Measurements from ENCODE around the gene OVAAL. TPM values are rescaled to one million over a fixed set of nuclear protein-coding genes. Genes with fewer than 3 reads are reported as not detected.

The OVAAL gene
- total and polyA plus RNA-seq, 9 of the 15 experiments (the other 6 are each of a cell fraction or from before 2014, with no cell fraction given): 0.04 to 0.18 (median 0.08) TPM; not detected in 4

- no peak for TF ChIP-seq ESRRB (CRISPR knock-in tag; IDR thresholded peaks at IDR 0.05; ENCODE audit: borderline replicate concordance)
- no peak for TF ChIP-seq GABPA (tag; conservative IDR thresholded peaks at IDR 0.05; ENCODE audit: low read depth)
- TF ChIP-seq CREM (IDR thresholded peaks at IDR 0.05; ENCODE audit: low read depth): 0 out of 2 replicates have a peak, but pooled peaks have one; percentile 36
- TF ChIP-seq SMAD4 (CRISPR knock-in tag; conservative IDR thresholded peaks at IDR 0.05): peak; percentile 69
- TF ChIP-seq, protein P1, sequence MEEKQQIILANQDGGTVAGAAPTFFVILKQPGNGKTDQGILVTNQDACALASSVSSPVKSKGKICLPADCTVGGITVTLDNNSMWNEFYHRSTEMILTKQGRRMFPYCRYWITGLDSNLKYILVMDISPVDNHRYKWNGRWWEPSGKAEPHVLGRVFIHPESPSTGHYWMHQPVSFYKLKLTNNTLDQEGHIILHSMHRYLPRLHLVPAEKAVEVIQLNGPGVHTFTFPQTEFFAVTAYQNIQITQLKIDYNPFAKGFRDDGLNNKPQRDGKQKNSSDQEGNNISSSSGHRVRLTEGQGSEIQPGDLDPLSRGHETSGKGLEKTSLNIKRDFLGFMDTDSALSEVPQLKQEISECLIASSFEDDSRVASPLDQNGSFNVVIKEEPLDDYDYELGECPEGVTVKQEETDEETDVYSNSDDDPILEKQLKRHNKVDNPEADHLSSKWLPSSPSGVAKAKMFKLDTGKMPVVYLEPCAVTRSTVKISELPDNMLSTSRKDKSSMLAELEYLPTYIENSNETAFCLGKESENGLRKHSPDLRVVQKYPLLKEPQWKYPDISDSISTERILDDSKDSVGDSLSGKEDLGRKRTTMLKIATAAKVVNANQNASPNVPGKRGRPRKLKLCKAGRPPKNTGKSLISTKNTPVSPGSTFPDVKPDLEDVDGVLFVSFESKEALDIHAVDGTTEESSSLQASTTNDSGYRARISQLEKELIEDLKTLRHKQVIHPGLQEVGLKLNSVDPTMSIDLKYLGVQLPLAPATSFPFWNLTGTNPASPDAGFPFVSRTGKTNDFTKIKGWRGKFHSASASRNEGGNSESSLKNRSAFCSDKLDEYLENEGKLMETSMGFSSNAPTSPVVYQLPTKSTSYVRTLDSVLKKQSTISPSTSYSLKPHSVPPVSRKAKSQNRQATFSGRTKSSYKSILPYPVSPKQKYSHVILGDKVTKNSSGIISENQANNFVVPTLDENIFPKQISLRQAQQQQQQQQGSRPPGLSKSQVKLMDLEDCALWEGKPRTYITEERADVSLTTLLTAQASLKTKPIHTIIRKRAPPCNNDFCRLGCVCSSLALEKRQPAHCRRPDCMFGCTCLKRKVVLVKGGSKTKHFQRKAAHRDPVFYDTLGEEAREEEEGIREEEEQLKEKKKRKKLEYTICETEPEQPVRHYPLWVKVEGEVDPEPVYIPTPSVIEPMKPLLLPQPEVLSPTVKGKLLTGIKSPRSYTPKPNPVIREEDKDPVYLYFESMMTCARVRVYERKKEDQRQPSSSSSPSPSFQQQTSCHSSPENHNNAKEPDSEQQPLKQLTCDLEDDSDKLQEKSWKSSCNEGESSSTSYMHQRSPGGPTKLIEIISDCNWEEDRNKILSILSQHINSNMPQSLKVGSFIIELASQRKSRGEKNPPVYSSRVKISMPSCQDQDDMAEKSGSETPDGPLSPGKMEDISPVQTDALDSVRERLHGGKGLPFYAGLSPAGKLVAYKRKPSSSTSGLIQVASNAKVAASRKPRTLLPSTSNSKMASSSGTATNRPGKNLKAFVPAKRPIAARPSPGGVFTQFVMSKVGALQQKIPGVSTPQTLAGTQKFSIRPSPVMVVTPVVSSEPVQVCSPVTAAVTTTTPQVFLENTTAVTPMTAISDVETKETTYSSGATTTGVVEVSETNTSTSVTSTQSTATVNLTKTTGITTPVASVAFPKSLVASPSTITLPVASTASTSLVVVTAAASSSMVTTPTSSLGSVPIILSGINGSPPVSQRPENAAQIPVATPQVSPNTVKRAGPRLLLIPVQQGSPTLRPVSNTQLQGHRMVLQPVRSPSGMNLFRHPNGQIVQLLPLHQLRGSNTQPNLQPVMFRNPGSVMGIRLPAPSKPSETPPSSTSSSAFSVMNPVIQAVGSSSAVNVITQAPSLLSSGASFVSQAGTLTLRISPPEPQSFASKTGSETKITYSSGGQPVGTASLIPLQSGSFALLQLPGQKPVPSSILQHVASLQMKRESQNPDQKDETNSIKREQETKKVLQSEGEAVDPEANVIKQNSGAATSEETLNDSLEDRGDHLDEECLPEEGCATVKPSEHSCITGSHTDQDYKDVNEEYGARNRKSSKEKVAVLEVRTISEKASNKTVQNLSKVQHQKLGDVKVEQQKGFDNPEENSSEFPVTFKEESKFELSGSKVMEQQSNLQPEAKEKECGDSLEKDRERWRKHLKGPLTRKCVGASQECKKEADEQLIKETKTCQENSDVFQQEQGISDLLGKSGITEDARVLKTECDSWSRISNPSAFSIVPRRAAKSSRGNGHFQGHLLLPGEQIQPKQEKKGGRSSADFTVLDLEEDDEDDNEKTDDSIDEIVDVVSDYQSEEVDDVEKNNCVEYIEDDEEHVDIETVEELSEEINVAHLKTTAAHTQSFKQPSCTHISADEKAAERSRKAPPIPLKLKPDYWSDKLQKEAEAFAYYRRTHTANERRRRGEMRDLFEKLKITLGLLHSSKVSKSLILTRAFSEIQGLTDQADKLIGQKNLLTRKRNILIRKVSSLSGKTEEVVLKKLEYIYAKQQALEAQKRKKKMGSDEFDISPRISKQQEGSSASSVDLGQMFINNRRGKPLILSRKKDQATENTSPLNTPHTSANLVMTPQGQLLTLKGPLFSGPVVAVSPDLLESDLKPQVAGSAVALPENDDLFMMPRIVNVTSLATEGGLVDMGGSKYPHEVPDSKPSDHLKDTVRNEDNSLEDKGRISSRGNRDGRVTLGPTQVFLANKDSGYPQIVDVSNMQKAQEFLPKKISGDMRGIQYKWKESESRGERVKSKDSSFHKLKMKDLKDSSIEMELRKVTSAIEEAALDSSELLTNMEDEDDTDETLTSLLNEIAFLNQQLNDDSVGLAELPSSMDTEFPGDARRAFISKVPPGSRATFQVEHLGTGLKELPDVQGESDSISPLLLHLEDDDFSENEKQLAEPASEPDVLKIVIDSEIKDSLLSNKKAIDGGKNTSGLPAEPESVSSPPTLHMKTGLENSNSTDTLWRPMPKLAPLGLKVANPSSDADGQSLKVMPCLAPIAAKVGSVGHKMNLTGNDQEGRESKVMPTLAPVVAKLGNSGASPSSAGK (IDR thresholded peaks at IDR 0.05): peak; percentile 57
- no peak for TF ChIP-seq ZNF274 (IDR thresholded peaks at IDR 0.05; ENCODE audit: borderline replicate concordance, low read depth, low read length)
- TF ChIP-seq JUND (IDR thresholded peaks at IDR 0.05; ENCODE audit: borderline replicate concordance, low read depth, low read length): peak; percentile 50; the same call in 1 of the 2 replicates
- peak; percentile 37; the same call in 2 of the 3 replicates for TF ChIP-seq JUND (tag; IDR thresholded peaks at IDR 0.05; ENCODE audit: borderline replicate concordance, low read depth, low read length)
- no peak for TF ChIP-seq ZNF644 (tag; IDR thresholded peaks at IDR 0.05; ENCODE audit: low read depth)
- no peak for TF ChIP-seq ZC3H4 (CRISPR knock-in tag; IDR thresholded peaks at IDR 0.05; ENCODE audit: borderline replicate concordance)
- TF ChIP-seq EP400 (IDR thresholded peaks at IDR 0.05): peak; percentile 68
- TF ChIP-seq NR4A1 (CRISPR knock-in tag; IDR thresholded peaks at IDR 0.05): no peak
- TF ChIP-seq NR4A1 (tag; IDR thresholded peaks at IDR 0.05): 0 out of 2 replicates have a peak, but pooled peaks have one; percentile 30
- no peak for TF ChIP-seq ZNF778 (CRISPR knock-in tag; IDR thresholded peaks at IDR 0.05)
- TF ChIP-seq XRCC5 (IDR thresholded peaks at IDR 0.05; ENCODE audit: low read depth, low read length): no peak
Measured at GRCh38 chr1:180521474-180522212, 37.1 kb upstream of the OVAAL start (continued).
